RCC 7860 (cell line): Measurements from ENCODE around the gene GID4.

Experiments
- DNase-seq: peaks from one replicate; pipeline ENCODE4 v3.0.0-alpha.2; 2015; ENCODE audit warnings: low spot score
- FAIRE-seq: peaks from 2 replicates; lab custom pipeline; 2012; peaks lifted over from hg19 to GRCh38; lab: Jason Lieb, UNC

GID4 gene

DNA sequence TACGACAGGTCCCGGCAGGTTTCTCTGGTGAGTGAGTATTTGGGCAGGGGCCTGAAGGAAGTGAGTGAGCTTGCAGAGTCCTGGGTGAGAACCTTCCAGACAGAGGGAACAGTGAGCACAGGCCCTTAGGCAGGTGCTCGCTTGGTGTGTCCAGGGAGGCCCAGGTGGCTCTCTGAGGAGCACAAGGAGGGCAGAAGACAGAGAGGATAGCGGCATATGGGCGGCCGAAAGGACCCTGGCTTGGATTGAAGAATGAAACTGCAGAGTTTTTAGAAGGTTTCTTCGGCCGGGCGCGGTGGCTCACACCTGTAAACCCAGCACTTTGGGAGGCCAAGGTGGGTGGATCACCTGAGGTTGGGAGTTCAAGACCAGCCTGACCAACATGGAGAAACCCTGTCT is 55.2 kb downstream of the GID4 start:
- FAIRE-seq (no peak), DNase-seq (no peak)

GRCh38 chr17:18099516-18099915 is 60.3 kb downstream of the GID4 start:
- DNase-seq (no peak), FAIRE-seq (no peak)

GRCh38 chr17:18100616-18101015 is 61.4 kb downstream of the GID4 start:
- no peak for DNase-seq

GRCh38 chr17:18101828-18102227 is 62.6 kb downstream of the GID4 start:
- DNase-seq: no peak
- no peak for FAIRE-seq

More at GRCh38 chr17:18100616-18101015, 61.4 kb downstream of the GID4 start:
- no peak for FAIRE-seq

DNA sequence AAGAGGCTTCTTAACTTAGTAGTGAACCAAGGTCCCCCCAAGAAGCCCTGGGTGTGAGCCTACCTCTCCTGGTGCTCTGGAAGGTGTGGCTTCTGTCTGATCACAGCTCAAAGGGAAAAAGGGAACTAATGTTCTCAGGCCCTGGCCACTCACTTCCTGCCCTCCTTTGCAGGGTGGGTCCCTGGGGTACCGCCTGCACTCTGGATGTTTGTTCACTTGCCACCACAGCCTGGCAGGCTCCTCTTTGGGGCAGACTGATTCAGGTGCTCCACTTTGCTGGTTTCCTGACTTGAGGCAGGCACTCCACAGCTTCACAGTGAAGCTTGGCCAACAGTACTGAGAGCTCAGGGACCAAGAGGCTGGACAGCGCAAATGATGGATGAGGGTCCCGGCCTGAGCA is 63.4 kb downstream of the GID4 start:
- DNase-seq (no peak), FAIRE-seq (no peak)

DNA sequence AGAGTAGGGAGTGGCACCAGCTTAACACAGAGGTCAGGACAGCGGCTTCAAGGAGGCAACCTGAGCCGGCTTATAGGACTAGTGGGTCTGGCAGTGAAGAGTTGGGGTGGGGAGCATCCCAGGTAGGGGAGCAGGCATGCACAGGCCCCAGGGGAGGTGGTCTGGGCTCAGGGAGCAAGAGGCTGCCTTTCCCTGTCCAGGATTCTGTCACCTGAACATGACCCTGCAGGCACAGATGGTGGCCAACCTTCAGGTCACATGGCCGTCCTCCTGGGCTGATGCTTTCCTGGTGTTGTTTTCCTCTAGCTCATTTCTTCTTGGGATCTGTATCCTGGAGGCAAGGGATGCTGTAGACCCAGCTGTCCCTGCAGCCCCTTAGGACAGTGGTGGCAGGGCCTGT is 65.8 kb downstream of the GID4 start:
- FAIRE-seq: no peak

GRCh38 chr17:18105595-18105994 is 66.4 kb downstream of the GID4 start:
- no peak for DNase-seq
- FAIRE-seq: no peak

More for the DNA sequence above, 65.8 kb downstream of the GID4 start:
- no peak for DNase-seq

- no peak for FAIRE-seq
These were observed 67.0 kb downstream of the GID4 start for GRCh38 chr17:18106211-18106610.

DNA sequence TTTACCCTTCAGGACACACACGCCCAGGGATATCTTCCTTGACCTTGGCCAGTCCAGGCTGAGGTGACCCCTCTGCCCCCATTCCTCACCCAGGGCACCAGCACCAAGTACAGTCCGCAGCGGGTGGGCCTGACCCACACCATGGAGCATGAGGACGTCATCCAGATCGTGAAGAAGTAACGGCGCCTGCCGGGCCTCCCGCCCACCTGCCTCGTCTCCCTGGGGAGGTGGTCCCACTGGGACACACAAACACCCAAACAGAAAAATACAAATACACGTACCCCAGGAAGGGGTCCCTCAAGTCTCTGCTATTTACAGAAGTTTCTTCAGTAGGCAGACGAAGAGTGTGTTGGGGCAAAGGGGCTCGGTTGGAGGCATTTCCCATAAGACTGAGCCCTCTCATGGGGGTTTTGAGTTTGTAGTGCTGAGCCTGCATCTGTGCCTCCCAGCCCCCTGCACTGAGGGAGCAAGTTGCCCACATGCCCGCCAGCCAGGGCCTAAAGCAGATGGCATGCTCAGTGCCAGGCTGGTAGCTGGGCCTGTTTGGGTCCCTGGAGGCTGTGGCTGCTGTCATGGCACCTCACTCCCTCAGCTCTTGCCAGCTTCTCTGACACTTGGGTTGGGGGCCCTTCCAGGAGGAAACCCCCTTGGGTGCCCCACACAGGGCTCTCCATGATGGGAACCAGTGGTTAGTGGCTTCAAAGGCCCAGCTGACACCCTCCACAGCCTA is 68.0 kb downstream of the GID4 start:
- FAIRE-seq (no peak), DNase-seq (no peak)

More at GRCh38 chr17:18106211-18106610, 67.0 kb downstream of the GID4 start:
- DNase-seq: no peak

DNA sequence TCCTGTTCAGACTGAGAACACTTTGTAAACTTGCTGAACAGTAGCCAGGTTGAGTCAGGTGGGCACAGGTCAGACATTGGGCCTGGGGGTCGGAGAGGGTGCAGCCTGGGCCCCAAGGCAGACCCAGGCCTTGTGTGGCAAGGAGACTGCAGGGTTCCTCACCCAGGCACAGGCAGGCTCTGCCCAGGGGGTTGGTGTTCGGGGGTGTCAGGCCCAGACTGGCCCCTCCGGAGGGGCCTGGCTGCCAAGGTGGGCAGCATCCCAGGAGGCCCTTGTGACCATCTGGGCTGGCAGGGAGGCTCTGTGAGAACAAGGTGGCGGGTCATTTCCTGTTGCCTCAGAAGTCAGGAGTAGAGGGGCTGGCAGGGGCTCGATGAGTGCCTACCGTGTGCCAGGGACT is 68.8 kb downstream of the GID4 start:
- DNase-seq (no peak), FAIRE-seq (no peak)

DNA sequence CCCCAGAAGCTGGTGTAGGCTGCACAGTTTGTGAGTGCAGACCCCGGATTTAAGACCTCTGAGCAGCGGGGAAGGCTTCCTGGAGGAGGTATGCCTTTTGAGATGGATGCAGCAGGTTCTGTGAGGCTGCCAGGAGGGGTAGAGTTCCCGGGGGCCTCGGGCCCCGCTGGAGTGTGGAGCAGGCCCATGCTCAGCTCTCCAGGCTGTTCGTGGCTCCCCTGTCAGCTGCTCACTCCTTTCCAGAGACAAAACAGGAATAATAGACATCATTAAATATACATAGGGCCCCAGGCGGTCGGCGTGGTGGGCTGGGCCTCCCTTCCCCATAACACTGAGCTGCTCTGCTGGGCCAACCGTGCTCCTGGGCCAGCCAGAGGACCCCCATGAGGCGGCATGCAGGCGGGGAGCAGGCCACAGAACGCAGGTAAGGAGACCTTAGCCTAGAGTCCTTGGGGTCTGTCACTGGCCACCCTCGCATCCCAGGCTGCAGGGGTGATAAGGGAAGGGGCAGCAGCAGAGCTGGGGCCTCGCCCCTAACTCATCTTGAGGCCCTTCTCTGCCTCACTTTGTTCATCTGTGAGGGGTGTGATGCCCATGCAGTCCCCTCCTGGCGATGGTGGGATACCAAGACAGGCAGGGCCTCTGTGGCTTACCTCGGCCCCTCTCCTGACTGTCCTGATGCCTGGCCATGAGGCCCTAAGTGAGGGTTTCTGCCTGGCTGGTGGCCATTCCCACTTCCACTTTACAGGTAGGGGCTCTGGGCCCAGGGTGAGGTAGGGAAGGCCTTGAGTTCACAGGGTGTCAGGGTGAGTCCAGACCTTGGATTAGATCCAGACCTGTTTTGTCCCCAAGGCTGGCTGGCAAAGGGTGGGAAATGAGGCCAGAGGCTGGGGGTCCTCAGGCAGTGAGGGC is 69.4 kb downstream of the GID4 start, which contains the start of gene MYO15A:
MYO15A (plus strand) TSS at position 356 of the 912 bp plus-strand sequence. CDS start 10,045 bp downstream, outside the sequence.
- FAIRE-seq (no peak), DNase-seq (no peak)

DNA sequence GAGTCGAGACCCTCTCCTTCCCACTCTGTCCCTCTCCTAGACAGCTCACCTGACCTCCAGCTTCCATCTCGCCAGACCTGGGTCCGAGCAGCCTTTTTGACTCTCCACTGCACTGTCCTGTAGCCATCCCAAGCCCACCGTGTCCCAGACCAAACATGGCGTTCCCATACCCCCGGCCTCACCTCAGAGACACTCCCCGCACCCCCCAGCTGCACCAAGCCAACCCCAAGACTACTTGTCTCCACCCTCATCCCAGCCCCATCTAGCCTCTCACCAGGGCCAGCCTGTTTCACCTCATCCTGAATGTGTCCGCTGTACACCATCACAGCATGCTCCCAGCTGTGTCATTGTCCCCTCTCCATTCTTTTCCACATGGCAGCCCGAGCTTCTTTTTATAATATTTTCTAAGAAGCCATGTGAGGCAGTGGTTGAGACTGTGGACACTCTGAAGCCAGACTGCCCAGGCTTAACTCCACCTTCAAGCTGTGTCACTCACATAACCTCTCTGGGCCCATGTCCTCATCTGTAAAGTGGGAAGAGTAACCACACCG is 70.8 kb downstream of the GID4 start:
- FAIRE-seq (no peak), DNase-seq (no peak)

- no peak for FAIRE-seq
- no peak for DNase-seq
These were observed 71.5 kb downstream of the GID4 start for GRCh38 chr17:18110636-18111145.

DNA sequence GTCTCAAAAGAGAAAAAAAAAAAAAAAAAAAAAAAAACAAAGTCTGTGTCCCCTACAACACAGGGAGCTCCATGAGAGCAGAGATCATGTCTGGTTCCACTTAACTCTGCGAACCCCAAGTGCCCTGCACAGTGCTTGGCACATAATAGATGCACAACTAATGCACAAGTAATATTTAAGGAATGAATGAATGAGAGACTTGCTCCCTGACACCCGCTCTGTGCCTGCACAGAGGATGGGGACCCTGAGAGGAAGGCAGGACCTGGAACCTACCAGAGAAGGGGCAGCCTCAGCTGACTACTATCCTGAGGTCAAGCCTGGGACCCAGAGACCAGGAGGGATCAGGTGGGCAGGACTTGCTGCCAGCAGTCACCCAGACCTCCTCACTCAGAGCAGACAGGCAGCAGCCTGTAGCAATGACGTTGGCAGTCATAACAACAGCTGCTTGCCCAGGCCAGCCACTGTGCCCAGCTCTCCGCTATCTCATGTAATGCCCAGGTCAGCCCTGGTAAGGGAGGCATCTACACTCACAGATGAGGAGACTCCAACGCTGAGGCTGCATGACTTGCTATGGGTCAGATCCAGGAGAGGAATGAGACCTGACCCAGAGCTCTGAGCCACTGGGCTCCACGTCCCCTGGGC is 72.2 kb downstream of the GID4 start:
- FAIRE-seq: no peak

DNA sequence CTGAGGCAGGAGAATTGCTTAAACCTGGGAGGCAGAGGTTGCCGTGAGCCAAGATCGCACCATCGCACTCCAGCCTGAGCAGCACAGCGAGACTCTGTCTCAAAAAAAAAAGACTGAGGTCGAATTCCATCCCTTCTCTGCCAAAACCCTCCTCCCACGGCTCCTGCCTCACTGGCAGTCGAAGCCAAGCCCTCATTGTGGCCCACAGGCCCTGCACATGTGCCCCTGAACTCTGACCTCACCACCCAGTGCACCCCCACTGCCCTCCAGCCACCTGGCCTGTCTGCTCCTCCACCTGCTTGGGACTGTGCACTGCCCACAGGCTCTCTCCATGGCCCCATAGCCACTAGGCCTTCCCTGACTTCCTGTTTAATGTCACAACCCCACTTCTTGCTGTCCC is 76.3 kb downstream of the GID4 start:
- FAIRE-seq: no peak
- no peak for DNase-seq

More for the DNA sequence above, 72.2 kb downstream of the GID4 start:
- no peak for DNase-seq

DNA sequence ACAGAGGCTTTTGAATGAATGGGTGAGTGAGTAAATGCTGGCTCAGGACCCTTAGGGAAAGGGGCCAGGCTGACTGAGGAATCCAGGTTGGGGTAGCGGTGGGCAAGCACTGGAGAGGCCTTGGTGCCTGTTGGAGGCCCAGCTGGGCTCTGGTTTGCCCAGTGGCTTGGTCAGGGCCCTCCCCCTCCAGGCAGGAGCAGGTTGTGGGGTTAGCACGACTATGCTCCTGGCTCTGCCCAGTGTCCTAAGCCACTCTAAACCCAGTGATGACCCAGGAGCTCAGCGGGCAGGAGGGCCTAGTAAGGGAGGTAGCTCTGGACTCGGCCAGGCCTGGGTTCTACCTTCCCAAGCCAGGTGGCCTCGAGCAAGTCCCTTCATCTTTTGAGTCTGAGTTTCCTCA is 76.9 kb downstream of the GID4 start:
- DNase-seq (no peak), FAIRE-seq (no peak)

- FAIRE-seq: no peak
These were observed 78.3 kb downstream of the GID4 start for GRCh38 chr17:18117533-18117932.

More at GRCh38 chr17:18117533-18117932, 78.3 kb downstream of the GID4 start:
- DNase-seq: no peak
